CMK (cell line): ENCODE measurements around the gene TNRC6A.
"Not testable (repeated sequence)": the region's sequence is repeated elsewhere in the genome, so short reads cannot be mapped to it uniquely, and the experiment has no call there.

Source experiments
- DNase-seq: peaks from one replicate; pipeline ENCODE4 v3.0.0-alpha.2; 2010; ENCODE audit warnings: low read depth

The TNRC6A gene

GRCh38 chr16:24729243-24729950, at the start of gene TNRC6A:
TSS of gene TNRC6A (plus strand) at chr16:24729651. CDS start at chr16:24729842, 191 bp downstream.
- DNase-seq, result peak; percentile 59

- DNase-seq, result no peak
Observed at GRCh38 chr16:24681793-24682192, 47.7 kb upstream of the TNRC6A start.

- no peak for DNase-seq
Observed at GRCh38 chr16:24683250-24683649, 46.2 kb upstream of the TNRC6A start.

- DNase-seq, result no peak
Observed at GRCh38 chr16:24683847-24684493, 45.5 kb upstream of the TNRC6A start.

- no peak for DNase-seq
Observed at GRCh38 chr16:24685539-24686432, 43.7 kb upstream of the TNRC6A start.

- DNase-seq, result no peak
Observed at GRCh38 chr16:24686678-24687077, 42.8 kb upstream of the TNRC6A start.

DNA sequence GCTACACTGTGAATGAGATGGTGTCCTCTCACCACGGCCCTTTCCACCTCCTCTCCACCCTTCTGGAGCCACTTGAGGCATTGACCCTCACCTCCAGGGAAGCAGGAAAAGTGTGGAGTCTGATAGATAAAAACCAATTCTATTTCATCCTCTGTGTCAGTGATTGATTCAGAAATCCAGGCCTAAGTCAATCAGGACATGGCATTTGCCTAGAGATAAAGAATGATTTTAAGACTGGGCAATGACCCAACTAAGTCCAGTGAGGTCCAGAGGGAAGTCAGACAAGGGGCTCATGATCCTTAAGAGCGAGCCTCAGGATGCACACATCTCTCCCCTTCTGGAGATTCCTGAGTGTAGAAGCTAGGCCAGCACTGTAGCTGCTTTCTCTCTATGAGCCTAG, 41.1 kb upstream of the TNRC6A start:
- no peak for DNase-seq

- no peak for DNase-seq
Observed at GRCh38 chr16:24689128-24689527, 40.3 kb upstream of the TNRC6A start.

- no peak for DNase-seq
Observed at GRCh38 chr16:24692854-24693253, 36.6 kb upstream of the TNRC6A start.

DNA sequence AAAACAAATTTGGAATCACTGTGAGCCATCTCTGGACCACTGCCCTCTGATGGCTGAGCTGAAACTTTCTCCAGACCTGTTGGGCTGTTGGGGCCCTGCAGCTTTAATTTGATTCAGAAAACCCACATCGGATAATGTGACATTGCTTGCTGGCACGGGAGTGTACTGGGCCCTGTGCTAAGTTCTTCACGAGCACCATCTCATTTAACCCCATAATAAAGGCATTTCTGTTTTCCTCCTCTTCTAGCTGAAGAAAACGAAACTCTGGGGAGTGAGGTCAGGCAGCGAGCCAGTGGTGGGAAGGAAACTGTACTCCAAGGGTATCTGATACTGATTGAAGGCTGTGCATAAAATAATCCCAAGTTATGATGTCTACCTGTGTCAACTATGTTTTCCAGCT, 34.5 kb upstream of the TNRC6A start:
- DNase-seq, result no peak

- no peak for DNase-seq
Observed at GRCh38 chr16:24696699-24697098, 32.8 kb upstream of the TNRC6A start.

DNA sequence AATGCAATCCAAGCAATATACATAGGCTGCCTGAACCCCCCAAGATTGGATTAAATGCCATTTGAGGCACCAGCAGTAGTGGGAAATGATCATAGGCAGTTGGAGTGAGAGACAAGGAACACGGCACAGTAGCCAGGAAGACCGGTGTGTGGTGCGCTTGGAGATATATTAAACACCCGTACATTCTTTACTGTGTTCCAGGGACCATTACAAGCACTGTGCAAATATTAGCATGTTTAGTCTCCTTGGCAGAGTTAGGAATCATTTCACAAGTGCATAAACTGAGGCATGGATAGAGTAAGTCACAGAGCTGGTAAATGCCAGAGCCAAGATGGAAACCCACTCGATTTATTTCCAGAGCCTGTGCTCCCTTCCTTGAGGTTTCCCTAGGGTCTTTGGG, 31.1 kb upstream of the TNRC6A start:
- DNase-seq, result no peak

GRCh38 chr16:24699151-24699723, 30.2 kb upstream of the TNRC6A start:
- no peak for DNase-seq

- no peak for DNase-seq
Observed at GRCh38 chr16:24700549-24701392, 28.7 kb upstream of the TNRC6A start.

DNA sequence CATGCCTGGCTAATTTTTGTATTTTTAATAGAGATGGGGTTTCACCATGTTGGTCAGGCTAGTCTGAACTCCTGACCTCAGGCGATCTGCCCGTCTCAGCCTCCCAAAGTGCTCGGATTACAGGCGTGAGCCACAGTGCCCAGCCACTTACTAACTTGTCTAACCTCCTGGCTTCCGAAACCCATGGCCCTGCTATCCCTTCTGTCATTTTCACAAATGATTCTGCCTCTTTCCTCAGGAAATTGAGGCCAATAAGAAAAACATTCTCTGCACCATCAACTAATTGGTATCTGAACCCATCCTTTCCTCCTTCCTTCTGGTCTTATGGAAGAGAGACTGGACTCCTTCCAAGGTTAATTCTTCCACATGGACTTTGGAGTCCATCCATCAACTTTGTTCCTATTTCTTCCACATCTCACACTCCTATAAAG, 27.9 kb upstream of the TNRC6A start:
- no peak for DNase-seq

GRCh38 chr16:24707760-24708159, 21.7 kb upstream of the TNRC6A start:
- DNase-seq, result not testable (repeated sequence)

- no peak for DNase-seq
Observed at GRCh38 chr16:24713379-24713778, 16.1 kb upstream of the TNRC6A start.

- DNase-seq, result no peak
Observed at GRCh38 chr16:24717411-24717810, 12.0 kb upstream of the TNRC6A start.

DNA sequence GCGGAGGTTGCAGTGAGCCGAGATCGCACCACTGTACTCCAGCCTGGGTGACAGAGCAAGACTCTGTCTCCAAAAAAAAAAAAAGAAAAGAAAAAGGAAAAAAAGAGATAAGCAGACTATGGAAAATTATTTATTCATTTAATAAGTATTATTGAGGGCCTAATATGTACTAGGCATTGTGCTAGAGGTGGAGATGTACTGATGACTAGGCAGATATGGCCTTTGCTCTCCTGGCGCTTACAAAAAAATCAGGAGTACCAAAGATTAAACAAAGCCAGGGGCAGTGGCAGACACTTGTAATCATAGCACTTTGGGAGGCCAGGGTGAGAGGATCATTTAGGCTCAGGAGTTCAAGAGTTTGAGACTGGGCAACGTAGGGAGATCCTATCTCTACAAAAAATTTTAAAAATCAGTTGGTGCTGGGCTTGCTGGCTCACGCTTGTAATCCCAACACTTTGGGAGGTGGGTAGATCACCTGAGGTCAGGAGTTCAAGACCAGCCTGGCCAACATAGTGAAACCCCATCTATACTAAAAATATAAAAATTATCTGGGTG, 10.4 kb upstream of the TNRC6A start:
- DNase-seq, result no peak

- DNase-seq, result no peak
Observed at GRCh38 chr16:24721830-24722238, 7.6 kb upstream of the TNRC6A start.

- DNase-seq, result no peak
Observed at GRCh38 chr16:24723663-24724062, 5.8 kb upstream of the TNRC6A start.
